ENCODE results near the gene RNF26.
A peak's percentile ranks its signal among the peaks of the same experiment; 100 is the strongest.

RNF26 gene

DNA sequence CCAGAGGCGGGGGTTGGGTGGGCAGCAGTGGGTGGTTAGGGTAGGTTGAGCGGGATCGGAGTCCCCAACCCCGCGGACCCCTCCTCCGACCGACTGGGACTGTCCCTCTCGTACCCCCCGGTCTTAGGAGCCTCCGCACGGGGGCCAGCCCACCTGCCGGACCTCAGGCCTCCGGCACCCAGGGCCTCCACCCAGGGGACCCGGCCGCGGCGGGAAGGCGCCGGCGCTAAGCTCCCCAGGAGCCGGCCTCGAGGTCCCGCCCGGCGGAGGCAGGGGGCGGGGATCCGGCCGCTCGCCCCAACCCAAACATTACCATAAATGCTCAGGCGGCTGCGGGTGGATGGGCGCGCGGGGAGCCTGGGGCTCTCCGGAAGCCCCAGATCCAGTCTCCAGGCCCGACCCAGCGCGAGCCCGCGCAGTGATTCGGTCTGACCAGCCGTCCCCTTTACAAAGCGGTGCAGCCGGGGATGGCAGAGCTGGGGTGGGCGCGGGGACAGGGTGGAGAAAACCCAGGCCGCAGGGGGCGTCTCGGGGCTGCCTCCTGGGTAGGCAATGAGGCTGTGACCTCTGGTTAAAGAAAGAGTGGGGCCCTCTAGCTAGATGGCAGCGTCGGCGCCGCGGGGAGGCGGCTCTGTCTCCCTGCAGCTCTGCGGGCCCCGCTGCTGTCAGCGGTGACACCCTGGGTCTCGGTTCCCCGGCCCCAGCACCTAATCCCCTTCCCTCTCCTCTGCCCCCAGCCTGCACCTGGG is 13.4 kb upstream of the RNF26 start:
- peaks cover 6% of the 10 kb centered on the region; the same call in 1 of the 2 replicates for H3F3A ChIP-seq (ENCODE audit: insufficient read depth)
- no peaks in the 10 kb centered on the region for H3K27me3 ChIP-seq (ENCODE audit: low read length)
- no peaks in the 10 kb centered on the region for H4K20me1 ChIP-seq (ENCODE audit: low read depth, low read length)
- H3K9me2 ChIP-seq (replicated peaks; ENCODE audit: insufficient read depth, low read length), result no peaks in the 10 kb centered on the region
- H3K27ac ChIP-seq (ENCODE audit: low read depth, low read length), result peak overlapping the region; percentile 25; the same call in 1 of the 2 replicates
- no peak for TF ChIP-seq CTCF (IDR thresholded peaks at IDR 0.05; ENCODE audit: insufficient read depth, low read length, poor library complexity, severe bottlenecking)
- TF ChIP-seq EZH2phosphoT487 (conservative IDR thresholded peaks at IDR 0.05; ENCODE audit: low read length), result no peak
- no peaks in the 10 kb centered on the region for H3K9me3 ChIP-seq (ENCODE audit: insufficient read depth, low read length)
- H3K9ac ChIP-seq (ENCODE audit: low read length), result peak overlapping the region; percentile 56
- peak overlapping the region; percentile 63 for H3K4me2 ChIP-seq (ENCODE audit: low read depth, low read length, poor library complexity, severe bottlenecking)
- peak overlapping the region; percentile 95 for H2AFZ ChIP-seq (ENCODE audit: low read depth, low read length, severe bottlenecking)
- H3K36me3 ChIP-seq (ENCODE audit: low read length), result no peaks in the 10 kb centered on the region
- H3K4me3 ChIP-seq (ENCODE audit: insufficient read depth, low read length, poor library complexity, severe bottlenecking), result peak overlapping the region; percentile 41
- no peaks in the 10 kb centered on the region for H3K79me2 ChIP-seq (ENCODE audit: insufficient read depth, low read length)

DNA sequence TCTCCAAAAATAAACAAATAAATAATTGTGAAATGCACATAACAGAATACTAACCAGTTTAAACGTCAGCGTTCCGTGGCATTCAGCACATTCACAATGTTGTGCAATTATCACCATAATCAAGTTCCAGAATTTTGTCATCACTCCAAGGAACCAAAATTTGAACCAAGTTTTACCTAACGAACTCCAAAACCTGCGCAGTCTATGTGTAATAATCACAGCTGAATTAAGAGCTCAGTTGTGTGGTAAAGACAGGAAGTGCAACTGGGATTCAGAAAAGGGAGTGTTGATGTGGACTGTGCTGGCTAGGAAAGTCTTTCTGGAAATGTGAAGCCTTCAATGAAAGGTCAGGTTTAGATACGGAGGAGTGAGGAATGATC is 12.0 kb upstream of the RNF26 start:
- Histone ChIP-seq H3F3A (ENCODE audit: insufficient read depth) (peaks cover 6% of the 10 kb centered on the region; the same call in 1 of the 2 replicates), H2AFZ (ENCODE audit: low read depth, low read length, severe bottlenecking) (no peak overlapping the region), H3K27me3 (ENCODE audit: low read length) (no peaks in the 10 kb centered on the region), H3K36me3 (ENCODE audit: low read length) (no peaks in the 10 kb centered on the region), H3K9ac (ENCODE audit: low read length) (no peak overlapping the region), H3K4me3 (ENCODE audit: insufficient read depth, low read length, poor library complexity, severe bottlenecking) (no peak overlapping the region), H3K79me2 (ENCODE audit: insufficient read depth, low read length) (no peaks in the 10 kb centered on the region), H3K9me2 (replicated peaks; ENCODE audit: insufficient read depth, low read length) (no peaks in the 10 kb centered on the region), H3K27ac (ENCODE audit: low read depth, low read length) (no peak overlapping the region), H4K20me1 (ENCODE audit: low read depth, low read length) (no peaks in the 10 kb centered on the region), H3K9me3 (ENCODE audit: insufficient read depth, low read length) (no peaks in the 10 kb centered on the region), H3K4me2 (ENCODE audit: low read depth, low read length, poor library complexity, severe bottlenecking) (peak overlapping the region; percentile 63)
- no peak for TF ChIP-seq EZH2phosphoT487 (conservative IDR thresholded peaks at IDR 0.05; ENCODE audit: low read length)

DNA sequence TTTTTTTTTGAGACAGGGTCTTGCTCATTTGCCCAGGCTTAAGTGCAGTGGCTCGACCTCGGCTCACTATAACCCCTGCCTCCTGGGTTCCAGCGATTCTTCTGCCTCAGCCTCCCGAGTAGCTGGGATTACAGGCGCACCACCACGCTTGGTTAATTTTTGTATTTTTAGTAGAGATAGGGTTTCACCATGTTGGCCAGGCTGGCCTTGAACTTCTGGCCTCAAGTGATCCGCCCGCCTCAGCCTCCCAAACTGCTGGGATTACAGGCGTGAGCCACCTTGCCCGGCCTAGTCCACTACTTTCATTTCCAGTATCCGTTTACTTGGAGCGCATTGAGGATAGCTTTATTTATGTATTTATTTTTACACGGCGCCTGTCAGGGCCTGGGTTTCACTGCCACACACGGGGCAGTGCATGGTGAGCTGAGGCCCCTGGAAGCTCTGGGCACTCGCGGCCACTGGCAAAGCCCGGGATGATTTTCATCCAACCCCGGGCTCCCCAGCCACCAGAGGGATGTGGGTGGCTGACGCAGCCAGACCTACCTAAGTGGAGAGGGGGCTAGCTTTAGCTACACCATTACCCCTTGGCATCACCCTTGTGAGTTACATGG is 11.3 kb upstream of the RNF26 start:
- Histone ChIP-seq H3K4me3 (ENCODE audit: insufficient read depth, low read length, poor library complexity, severe bottlenecking) (no peak overlapping the region), H3F3A (ENCODE audit: insufficient read depth) (peaks cover 6% of the 10 kb centered on the region; the same call in 1 of the 2 replicates), H3K36me3 (ENCODE audit: low read length) (no peaks in the 10 kb centered on the region), H3K4me2 (ENCODE audit: low read depth, low read length, poor library complexity, severe bottlenecking) (no peak overlapping the region), H3K79me2 (ENCODE audit: insufficient read depth, low read length) (no peaks in the 10 kb centered on the region), H2AFZ (ENCODE audit: low read depth, low read length, severe bottlenecking) (no peak overlapping the region), H4K20me1 (ENCODE audit: low read depth, low read length) (no peaks in the 10 kb centered on the region), H3K27me3 (ENCODE audit: low read length) (no peaks in the 10 kb centered on the region), H3K27ac (ENCODE audit: low read depth, low read length) (no peak overlapping the region), H3K9me3 (ENCODE audit: insufficient read depth, low read length) (no peaks in the 10 kb centered on the region), H3K9ac (ENCODE audit: low read length) (no peak overlapping the region), H3K9me2 (replicated peaks; ENCODE audit: insufficient read depth, low read length) (no peaks in the 10 kb centered on the region)
- no peak for TF ChIP-seq EZH2phosphoT487 (conservative IDR thresholded peaks at IDR 0.05; ENCODE audit: low read length)
- no peak for TF ChIP-seq CTCF (IDR thresholded peaks at IDR 0.05; ENCODE audit: insufficient read depth, low read length, poor library complexity, severe bottlenecking)

DNA sequence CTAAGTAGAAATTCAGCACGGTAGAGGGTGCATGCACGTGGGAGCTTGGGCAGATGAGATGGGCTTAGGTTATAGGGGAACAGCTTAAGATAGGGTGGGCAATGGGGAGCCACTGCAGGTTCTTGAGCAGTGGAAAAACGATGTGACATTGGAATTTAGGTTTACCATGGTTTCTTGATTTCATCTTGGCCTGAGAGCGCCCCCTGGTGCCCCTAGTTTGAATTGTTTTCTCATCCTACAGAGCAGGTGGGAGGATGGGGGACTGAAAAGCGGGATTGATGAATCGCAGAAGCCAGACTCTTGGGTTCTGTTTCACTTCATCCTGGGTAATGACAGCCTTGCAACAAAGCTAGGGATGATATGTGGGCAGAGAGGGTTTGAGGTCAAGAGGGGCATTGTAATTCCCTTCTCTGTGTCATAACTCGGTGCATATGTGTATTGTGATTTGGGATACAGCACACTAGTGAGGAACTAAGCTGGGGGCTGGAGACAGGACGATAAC is 10.7 kb upstream of the RNF26 start:
- Histone ChIP-seq H3K36me3 (ENCODE audit: low read length) (no peaks in the 10 kb centered on the region), H2AFZ (ENCODE audit: low read depth, low read length, severe bottlenecking) (no peak overlapping the region), H3K4me2 (ENCODE audit: low read depth, low read length, poor library complexity, severe bottlenecking) (no peak overlapping the region), H3K27ac (ENCODE audit: low read depth, low read length) (no peak overlapping the region), H3K27me3 (ENCODE audit: low read length) (no peaks in the 10 kb centered on the region), H3F3A (ENCODE audit: insufficient read depth) (peaks cover 6% of the 10 kb centered on the region; the same call in 1 of the 2 replicates), H3K79me2 (ENCODE audit: insufficient read depth, low read length) (no peaks in the 10 kb centered on the region), H3K9me3 (ENCODE audit: insufficient read depth, low read length) (no peaks in the 10 kb centered on the region), H3K9me2 (replicated peaks; ENCODE audit: insufficient read depth, low read length) (no peaks in the 10 kb centered on the region), H3K4me3 (ENCODE audit: insufficient read depth, low read length, poor library complexity, severe bottlenecking) (no peak overlapping the region), H3K9ac (ENCODE audit: low read length) (no peak overlapping the region), H4K20me1 (ENCODE audit: low read depth, low read length) (no peaks in the 10 kb centered on the region)
- TF ChIP-seq EZH2phosphoT487 (conservative IDR thresholded peaks at IDR 0.05; ENCODE audit: low read length), result no peak
- peak; percentile 74 for TF ChIP-seq CTCF (IDR thresholded peaks at IDR 0.05; ENCODE audit: insufficient read depth, low read length, poor library complexity, severe bottlenecking)
